ENCODE data around the gene ATG7.

DNA sequence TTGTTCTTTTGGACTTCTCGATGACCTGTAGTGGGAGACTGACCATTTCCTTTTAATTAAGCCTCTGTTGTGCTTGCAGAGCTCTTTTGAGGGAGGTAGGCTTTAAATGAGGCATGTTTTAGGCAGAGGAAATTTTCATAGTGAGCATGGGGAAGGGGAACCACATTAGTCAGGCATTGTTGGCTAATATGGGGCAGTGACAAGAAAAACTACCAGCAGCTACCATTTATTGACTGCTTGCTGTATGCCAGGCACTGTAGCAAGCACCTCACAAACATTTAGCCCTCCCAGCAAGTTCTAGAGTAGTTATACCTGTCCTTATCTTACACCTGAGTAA, 10.9 kb downstream of the ATG7 start:
- TF ChIP-seq, protein P1, sequence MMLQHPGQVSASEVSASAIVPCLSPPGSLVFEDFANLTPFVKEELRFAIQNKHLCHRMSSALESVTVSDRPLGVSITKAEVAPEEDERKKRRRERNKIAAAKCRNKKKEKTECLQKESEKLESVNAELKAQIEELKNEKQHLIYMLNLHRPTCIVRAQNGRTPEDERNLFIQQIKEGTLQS (IDR thresholded peaks at IDR 0.05): no peak
- TF ChIP-seq CEBPB (IDR thresholded peaks at IDR 0.05; ENCODE audit: low read depth): no peak
- TF ChIP-seq, protein P2, sequence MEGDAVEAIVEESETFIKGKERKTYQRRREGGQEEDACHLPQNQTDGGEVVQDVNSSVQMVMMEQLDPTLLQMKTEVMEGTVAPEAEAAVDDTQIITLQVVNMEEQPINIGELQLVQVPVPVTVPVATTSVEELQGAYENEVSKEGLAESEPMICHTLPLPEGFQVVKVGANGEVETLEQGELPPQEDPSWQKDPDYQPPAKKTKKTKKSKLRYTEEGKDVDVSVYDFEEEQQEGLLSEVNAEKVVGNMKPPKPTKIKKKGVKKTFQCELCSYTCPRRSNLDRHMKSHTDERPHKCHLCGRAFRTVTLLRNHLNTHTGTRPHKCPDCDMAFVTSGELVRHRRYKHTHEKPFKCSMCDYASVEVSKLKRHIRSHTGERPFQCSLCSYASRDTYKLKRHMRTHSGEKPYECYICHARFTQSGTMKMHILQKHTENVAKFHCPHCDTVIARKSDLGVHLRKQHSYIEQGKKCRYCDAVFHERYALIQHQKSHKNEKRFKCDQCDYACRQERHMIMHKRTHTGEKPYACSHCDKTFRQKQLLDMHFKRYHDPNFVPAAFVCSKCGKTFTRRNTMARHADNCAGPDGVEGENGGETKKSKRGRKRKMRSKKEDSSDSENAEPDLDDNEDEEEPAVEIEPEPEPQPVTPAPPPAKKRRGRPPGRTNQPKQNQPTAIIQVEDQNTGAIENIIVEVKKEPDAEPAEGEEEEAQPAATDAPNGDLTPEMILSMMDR (IDR thresholded peaks at IDR 0.05 in 2 of 3, conservative IDR thresholded peaks at IDR 0.05 in 1 of 3; ENCODE audit: borderline replicate concordance in 1 of 3, insufficient read depth in 1 of 3, low read depth in 2 of 3, low read length in 2 of 3): no peak
- no peak for TF ChIP-seq ZNF274 (IDR thresholded peaks at IDR 0.05; ENCODE audit: low read depth, low read length)
- no peak for TF ChIP-seq EZH2phosphoT487 (IDR thresholded peaks at IDR 0.05; ENCODE audit: borderline replicate concordance)
- TF ChIP-seq SIN3A (IDR thresholded peaks at IDR 0.05; ENCODE audit: low read depth): no peak
- no peak for TF ChIP-seq TCF7L2 (IDR thresholded peaks at IDR 0.05; ENCODE audit: borderline replicate concordance, extremely low read depth, insufficient read depth, insufficient read length)
- TF ChIP-seq RAD21 (IDR thresholded peaks at IDR 0.05; ENCODE audit: low read depth): no peak
- no peak for TF ChIP-seq EZH2 (IDR thresholded peaks at IDR 0.05)
- TF ChIP-seq, protein P3, sequence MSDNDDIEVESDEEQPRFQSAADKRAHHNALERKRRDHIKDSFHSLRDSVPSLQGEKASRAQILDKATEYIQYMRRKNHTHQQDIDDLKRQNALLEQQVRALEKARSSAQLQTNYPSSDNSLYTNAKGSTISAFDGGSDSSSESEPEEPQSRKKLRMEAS (IDR thresholded peaks at IDR 0.05): no peak
- no peak for TF ChIP-seq SRF (IDR thresholded peaks at IDR 0.05; ENCODE audit: low read depth)
- no peak for TF ChIP-seq SP1 (IDR thresholded peaks at IDR 0.05; ENCODE audit: low read depth)

All from HCT116 (cell line).